Nephron progenitor cell (in vitro differentiated cells): ENCODE results near the gene HSD3B2.

Source experiments
- DNase-seq: peaks from one replicate; pipeline ENCODE4 v3.0.0; 2021
- H3K27ac Mint-ChIP-seq: 2 replicates; pipeline ENCODE4 v1.8.0; 2021; ENCODE audit warnings: mild to moderate bottlenecking, moderate library complexity, mixed read lengths
- H3K27me3 Mint-ChIP-seq: 2 replicates; pipeline ENCODE4 v1.8.0; 2021; ENCODE audit warnings: mild to moderate bottlenecking, low read depth, mixed read lengths; ENCODE audit not compliant: poor library complexity
- H3K36me3 Mint-ChIP-seq: 2 replicates; pipeline ENCODE4 v1.8.0; 2021; ENCODE audit warnings: low read depth, mixed read lengths
- H3K4me1 Mint-ChIP-seq: 2 replicates; pipeline ENCODE4 v1.8.0; 2021; ENCODE audit warnings: mixed read lengths
- H3K4me3 Mint-ChIP-seq: 2 replicates; pipeline ENCODE4 v1.8.0; 2021; ENCODE audit warnings: mild to moderate bottlenecking, moderate library complexity, mixed read lengths
- H3K9me3 Mint-ChIP-seq: 2 replicates; pipeline ENCODE4 v1.8.0; 2021; ENCODE audit warnings: mild to moderate bottlenecking, moderate library complexity, mixed read lengths
- TF ChIP-seq, protein P1 (sequence below): fragments of 200-600 bp; sonication (generic); IDR thresholded peaks from 2 replicates; pipeline ENCODE4 v1.5.0; 2021; ENCODE audit warnings: antibody characterized with exemption

HSD3B2 gene

DNA sequence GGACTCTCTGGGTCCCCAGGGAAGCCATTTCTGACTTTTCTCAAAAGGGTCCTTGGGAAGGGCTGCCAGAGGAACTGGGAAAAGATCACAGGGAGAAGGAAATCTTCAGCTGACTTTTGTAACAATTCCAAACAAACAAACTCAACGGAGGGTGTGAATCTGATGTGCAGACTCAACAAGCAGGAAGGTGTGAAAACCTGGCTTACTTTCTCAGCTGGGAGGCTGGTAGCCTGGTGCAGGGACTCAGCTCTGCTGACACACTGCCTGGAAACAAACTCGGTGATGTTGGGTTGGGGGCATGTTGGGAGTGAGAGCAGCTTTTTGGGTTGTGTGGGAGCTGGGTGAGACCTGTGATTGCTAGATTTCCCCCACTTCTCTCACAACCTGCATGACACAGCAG is 10.2 kb upstream of the HSD3B2 start:
- DNase-seq, result no peak
- Mint-ChIP-seq H3K4me1 (no peaks in the 10 kb centered on the region), H3K4me3 (no peak overlapping the region), H3K27ac (no peak overlapping the region), H3K36me3 (no peaks in the 10 kb centered on the region), H3K27me3 (peaks cover 13% of the 10 kb centered on the region), H3K9me3 (peaks cover 46% of the 10 kb centered on the region)
- TF ChIP-seq, protein P1, sequence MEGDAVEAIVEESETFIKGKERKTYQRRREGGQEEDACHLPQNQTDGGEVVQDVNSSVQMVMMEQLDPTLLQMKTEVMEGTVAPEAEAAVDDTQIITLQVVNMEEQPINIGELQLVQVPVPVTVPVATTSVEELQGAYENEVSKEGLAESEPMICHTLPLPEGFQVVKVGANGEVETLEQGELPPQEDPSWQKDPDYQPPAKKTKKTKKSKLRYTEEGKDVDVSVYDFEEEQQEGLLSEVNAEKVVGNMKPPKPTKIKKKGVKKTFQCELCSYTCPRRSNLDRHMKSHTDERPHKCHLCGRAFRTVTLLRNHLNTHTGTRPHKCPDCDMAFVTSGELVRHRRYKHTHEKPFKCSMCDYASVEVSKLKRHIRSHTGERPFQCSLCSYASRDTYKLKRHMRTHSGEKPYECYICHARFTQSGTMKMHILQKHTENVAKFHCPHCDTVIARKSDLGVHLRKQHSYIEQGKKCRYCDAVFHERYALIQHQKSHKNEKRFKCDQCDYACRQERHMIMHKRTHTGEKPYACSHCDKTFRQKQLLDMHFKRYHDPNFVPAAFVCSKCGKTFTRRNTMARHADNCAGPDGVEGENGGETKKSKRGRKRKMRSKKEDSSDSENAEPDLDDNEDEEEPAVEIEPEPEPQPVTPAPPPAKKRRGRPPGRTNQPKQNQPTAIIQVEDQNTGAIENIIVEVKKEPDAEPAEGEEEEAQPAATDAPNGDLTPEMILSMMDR, result no peak

DNA sequence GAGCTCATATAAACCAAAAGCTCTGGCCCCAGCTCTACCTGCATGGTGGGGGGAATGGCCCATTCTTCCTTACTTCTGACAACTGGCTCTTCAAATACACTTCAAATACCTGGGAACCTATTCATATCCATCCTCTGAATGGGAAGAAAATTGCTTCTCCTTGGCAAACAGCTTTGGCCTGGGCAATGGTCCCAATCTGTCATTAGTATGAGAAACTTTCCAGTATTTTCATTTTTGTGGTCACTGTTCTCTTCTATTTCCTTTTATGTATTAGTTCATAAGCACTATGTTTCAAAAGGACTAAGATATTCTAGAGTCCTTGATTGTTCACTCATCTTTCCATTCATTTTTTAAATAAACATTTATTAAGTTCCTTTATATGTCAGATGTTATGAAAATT is 5.2 kb upstream of the HSD3B2 start:
- TF ChIP-seq, protein P1, result no peak
- H3K27ac Mint-ChIP-seq, result no peak overlapping the region
- peaks cover 25% of the 10 kb centered on the region for H3K9me3 Mint-ChIP-seq
- no peak for DNase-seq
- no peaks in the 10 kb centered on the region for H3K4me1 Mint-ChIP-seq
- no peaks in the 10 kb centered on the region for H3K36me3 Mint-ChIP-seq
- H3K4me3 Mint-ChIP-seq, result no peak overlapping the region
- peaks cover 10% of the 10 kb centered on the region for H3K27me3 Mint-ChIP-seq

DNA sequence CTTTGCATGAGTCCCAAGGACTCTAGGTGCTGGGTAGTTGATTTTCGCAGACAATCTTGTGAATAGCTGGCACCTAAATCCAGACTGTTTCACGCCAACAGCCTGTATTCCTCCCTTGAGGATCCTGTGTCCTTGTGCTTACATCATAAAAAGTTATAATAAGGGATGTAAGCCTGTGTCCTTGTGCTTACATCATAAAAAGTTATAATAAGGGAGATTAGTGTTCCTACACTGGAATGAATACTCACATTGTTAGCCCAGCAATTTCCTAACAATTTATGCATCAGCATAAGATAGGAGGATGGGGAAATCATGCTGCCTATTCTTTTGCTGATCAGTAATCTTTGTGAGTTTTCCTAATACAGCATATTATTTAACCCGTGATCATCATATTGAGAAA is 4.0 kb upstream of the HSD3B2 start:
- no peak overlapping the region for H3K27ac Mint-ChIP-seq
- no peaks in the 10 kb centered on the region for H3K4me1 Mint-ChIP-seq
- H3K27me3 Mint-ChIP-seq, result peaks cover 13% of the 10 kb centered on the region
- peaks cover 13% of the 10 kb centered on the region for H3K9me3 Mint-ChIP-seq
- TF ChIP-seq, protein P1, result no peak
- H3K36me3 Mint-ChIP-seq, result no peaks in the 10 kb centered on the region
- no peak overlapping the region for H3K4me3 Mint-ChIP-seq
- no peak for DNase-seq

DNA sequence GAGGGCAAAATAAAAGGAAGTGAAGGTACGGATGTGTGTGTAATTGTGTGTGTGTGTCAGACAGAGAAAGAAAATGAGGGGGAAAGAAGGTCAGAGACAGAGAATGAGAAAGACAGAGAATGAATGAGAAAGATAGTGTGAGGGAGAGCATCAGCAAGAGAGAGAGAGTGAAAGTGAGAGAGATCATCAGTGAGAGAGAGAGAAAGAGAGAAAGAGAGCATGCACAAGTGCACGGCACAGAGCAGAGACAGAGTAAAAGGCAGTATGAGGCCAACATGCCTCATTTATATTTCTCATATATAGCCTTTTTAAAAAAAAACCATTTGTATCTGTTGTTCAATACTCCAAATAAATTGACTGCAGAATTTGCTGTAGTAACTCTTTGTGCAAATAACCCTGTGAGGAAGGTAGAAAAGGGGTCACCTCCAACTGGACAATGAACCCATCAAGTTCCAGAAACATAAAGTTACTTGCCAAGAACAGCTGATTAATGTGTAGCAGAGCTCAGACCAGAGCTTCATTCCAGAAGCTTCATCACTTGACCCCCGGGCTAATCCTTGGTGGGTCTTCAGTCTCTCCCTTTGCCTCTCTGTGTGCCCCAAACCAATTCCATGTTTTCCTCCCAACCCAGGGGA is 1.2 kb downstream of the HSD3B2 start:
- Mint-ChIP-seq H3K4me1 (no peaks in the 10 kb centered on the region), H3K27ac (no peak overlapping the region), H3K4me3 (no peak overlapping the region), H3K27me3 (peaks cover 13% of the 10 kb centered on the region), H3K36me3 (no peaks in the 10 kb centered on the region), H3K9me3 (no peaks in the 10 kb centered on the region)
- TF ChIP-seq, protein P1, result no peak
- DNase-seq, result no peak

DNA sequence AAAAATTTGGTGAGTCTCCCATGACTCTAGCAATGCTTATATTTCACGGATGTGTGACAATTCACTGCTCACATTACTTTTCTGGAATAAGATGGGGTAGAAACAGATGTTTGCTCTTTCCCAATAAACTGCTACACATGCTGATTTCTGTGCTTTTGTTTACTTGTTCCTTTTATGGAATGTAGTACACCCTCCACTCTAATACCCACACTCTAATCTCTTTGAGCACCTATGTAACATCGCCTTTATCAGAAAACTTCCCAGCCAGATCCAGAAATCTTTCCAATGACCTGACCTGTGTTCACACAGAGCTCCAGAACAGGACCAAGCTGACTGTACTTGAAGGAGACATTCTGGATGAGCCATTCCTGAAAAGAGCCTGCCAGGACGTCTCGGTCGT is 4.2 kb downstream of the HSD3B2 start:
- Mint-ChIP-seq H3K27me3 (peaks cover 9% of the 10 kb centered on the region), H3K4me3 (no peak overlapping the region), H3K4me1 (no peaks in the 10 kb centered on the region), H3K36me3 (no peaks in the 10 kb centered on the region), H3K27ac (no peak overlapping the region), H3K9me3 (no peaks in the 10 kb centered on the region)
- no peak for DNase-seq
- TF ChIP-seq, protein P1, result no peak

DNA sequence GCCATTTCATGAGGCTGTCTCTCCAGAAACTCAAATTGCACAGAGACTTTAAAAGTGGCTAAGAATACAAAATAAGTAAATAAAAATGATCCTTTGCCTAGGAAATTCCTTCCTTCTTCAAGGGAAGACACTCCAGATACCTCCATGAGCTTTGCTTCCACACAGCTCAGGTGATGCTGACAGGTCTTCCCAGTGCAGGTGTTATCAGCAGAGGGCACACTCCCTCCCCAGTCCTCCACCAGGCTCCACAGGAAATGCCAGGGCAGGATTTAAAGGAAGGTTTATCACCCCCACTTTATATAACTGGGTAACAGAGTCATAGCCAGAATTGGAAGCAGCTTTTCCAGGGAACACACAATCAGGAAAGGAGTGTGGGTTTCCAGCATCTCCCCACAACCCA is 5.7 kb downstream of the HSD3B2 start:
- Mint-ChIP-seq H3K4me3 (no peak overlapping the region), H3K36me3 (no peaks in the 10 kb centered on the region), H3K9me3 (no peaks in the 10 kb centered on the region), H3K27ac (no peak overlapping the region), H3K4me1 (no peaks in the 10 kb centered on the region), H3K27me3 (peaks cover 6% of the 10 kb centered on the region)
- DNase-seq, result no peak
- TF ChIP-seq, protein P1, result no peak
